SK-N-SH treated with all-trans-retinoic acid at 6 μM for 48 hours (cell line): ENCODE results near the gene TEX2.

Experiments
- GLIS3 ChIP-seq: fragments of 250-450 bp; sonication (Bioruptor Pico); IDR thresholded peaks from 2 replicates; pipeline ENCODE4 v1.5.0; 2020; ENCODE audit warnings: mild to moderate bottlenecking, moderate library complexity
- ZNF70 ChIP-seq: fragments of 450-650 bp; formaldehyde crosslinking; IDR thresholded peaks from 2 replicates; pipeline ENCODE4 v1.5.0; 2020; ENCODE audit warnings: mild to moderate bottlenecking, moderate library complexity

- TF ChIP-seq ZNF70 (CRISPR knock-in tag) (no peak), GLIS3 (CRISPR knock-in tag) (no peak)
Measured at GRCh38 chr17:64229815-64230728, 33.0 kb downstream of the TEX2 start.
